ENCODE data around the gene ANAPC5.

ANAPC5 gene

GRCh38 chr12:121279507-121279915 lies 72.7 kb downstream of the ANAPC5 start:
- no peaks in the 10 kb centered on the region for H3K27me3 ChIP-seq
- H3K4me1 ChIP-seq (ENCODE audit: control insufficient read depth in 1 of 2, insufficient read depth in 1 of 2, low read depth in 1 of 2, low read length in 1 of 2), result peaks cover 43 to 57% of the 10 kb centered on the region in 2 experiments
- H3K9me3 ChIP-seq, result no peaks in the 10 kb centered on the region
- H3K4me3 ChIP-seq (ENCODE audit: low read depth in 1 of 2, low read length in 1 of 2), result no peak overlapping the region
- no peak for TF ChIP-seq CTCF (IDR thresholded peaks at IDR 0.05)
- peak overlapping the region; percentile 99 for H3K27ac ChIP-seq
- H3K36me3 ChIP-seq, result peaks cover 59% of the 10 kb centered on the region

- peak overlapping the region in 1 of 2 experiments; percentile 38 for H3K4me3 ChIP-seq (ENCODE audit: low read depth in 1 of 2, low read length in 1 of 2)
- no peak for TF ChIP-seq CTCF (IDR thresholded peaks at IDR 0.05)
- no peaks in the 10 kb centered on the region for H3K27me3 ChIP-seq
- H3K27ac ChIP-seq, result peak overlapping the region; percentile 99
- H3K36me3 ChIP-seq, result peaks cover 59% of the 10 kb centered on the region
- peaks cover 42 to 53% of the 10 kb centered on the region in 2 experiments for H3K4me1 ChIP-seq (ENCODE audit: control insufficient read depth in 1 of 2, insufficient read depth in 1 of 2, low read depth in 1 of 2, low read length in 1 of 2)
- H3K9me3 ChIP-seq, result no peaks in the 10 kb centered on the region
Observed at GRCh38 chr12:121279071-121279375, 73.2 kb downstream of the ANAPC5 start.

- peak overlapping the region; percentile 29 to 38 for H3K4me3 ChIP-seq (ENCODE audit: low read depth in 1 of 2, low read length in 1 of 2)
- peaks cover 42 to 52% of the 10 kb centered on the region in 2 experiments for H3K4me1 ChIP-seq (ENCODE audit: control insufficient read depth in 1 of 2, insufficient read depth in 1 of 2, low read depth in 1 of 2, low read length in 1 of 2)
- peak overlapping the region; percentile 99 for H3K27ac ChIP-seq
- H3K36me3 ChIP-seq, result peaks cover 59% of the 10 kb centered on the region
- H3K9me3 ChIP-seq, result no peaks in the 10 kb centered on the region
- peak; percentile 24 for TF ChIP-seq CTCF (IDR thresholded peaks at IDR 0.05)
- no peaks in the 10 kb centered on the region for H3K27me3 ChIP-seq
Observed at GRCh38 chr12:121278169-121279070, 73.8 kb downstream of the ANAPC5 start.

GRCh38 chr12:121277374-121277759 lies 74.8 kb downstream of the ANAPC5 start:
- H3K27ac ChIP-seq, result peak overlapping the region; percentile 99
- H3K9me3 ChIP-seq, result no peaks in the 10 kb centered on the region

GRCh38 chr12:121274036-121274763 lies 78.0 kb downstream of the ANAPC5 start:
- Histone ChIP-seq H3K27me3 (no peaks in the 10 kb centered on the region), H3K9me3 (no peaks in the 10 kb centered on the region), H3K36me3 (peaks cover 74% of the 10 kb centered on the region), H3K4me1 (ENCODE audit: control insufficient read depth in 1 of 2, insufficient read depth in 1 of 2, low read depth in 1 of 2, low read length in 1 of 2) (peaks cover 31% of the 10 kb centered on the region in 2 experiments), H3K4me3 (ENCODE audit: low read depth in 1 of 2, low read length in 1 of 2) (no peak overlapping the region), H3K27ac (peak overlapping the region; percentile 31)
- TF ChIP-seq CTCF (IDR thresholded peaks at IDR 0.05), result no peak

More at GRCh38 chr12:121277374-121277759, 74.8 kb downstream of the ANAPC5 start:
- peak overlapping the region; percentile 2 to 38 for H3K4me3 ChIP-seq (ENCODE audit: low read depth in 1 of 2, low read length in 1 of 2)
- peaks cover 59% of the 10 kb centered on the region for H3K36me3 ChIP-seq
- no peaks in the 10 kb centered on the region for H3K27me3 ChIP-seq
- TF ChIP-seq CTCF (IDR thresholded peaks at IDR 0.05), result no peak
- H3K4me1 ChIP-seq (ENCODE audit: control insufficient read depth in 1 of 2, insufficient read depth in 1 of 2, low read depth in 1 of 2, low read length in 1 of 2), result peaks cover 39 to 45% of the 10 kb centered on the region in 2 experiments

Data from neutrophil (primary cell).